Vagina (tissue), 2 donors: Measurements from ENCODE around the gene PGAM1. TPM values are rescaled to one million over a fixed set of nuclear protein-coding genes. Genes with fewer than 3 reads are reported as not detected.
A peak's percentile ranks its signal among the peaks of the same experiment; 100 is the strongest.

Experiments used
- DNase-seq, 2 donors: peaks; one replicate each; pipeline ENCODE4 v3.0.0-alpha.2; 2017; ENCODE audit errors: extremely low spot score in 2 of 2
- H3K27ac ChIP-seq: fragments of 200-600 bp; sonication (generic); one replicate; pipeline ENCODE4 v1.5.1; 2019
- H3K27me3 ChIP-seq: fragments of 200-600 bp; sonication (generic); one replicate; pipeline ENCODE4 v1.5.1; 2019
- H3K36me3 ChIP-seq, 2 donors: fragments of 200-600 bp; sonication (generic); one replicate each; pipeline ENCODE4 v1.5.1; 2017 to 2019
- H3K4me1 ChIP-seq: fragments of 200-600 bp; sonication (generic); one replicate; pipeline ENCODE4 v1.5.1; 2019
- H3K4me3 ChIP-seq, 2 donors: fragments of 200-600 bp; sonication (generic); 1 replicate in 1 of 2; 2 replicates in 1 of 2; pipeline ENCODE4 v1.5.1; 2016 to 2019
- H3K9me3 ChIP-seq: fragments of 200-600 bp; sonication (generic); one replicate; pipeline ENCODE4 v1.5.1; 2019
- POLR2A ChIP-seq, 2 donors: fragments of 450-650 bp; IDR thresholded peaks; one replicate each; pipeline ENCODE4 v1.6.1; 2017; ENCODE audit warnings: antibody characterized with exemption in 2 of 2, mild to moderate bottlenecking in 2 of 2, moderate library complexity in 2 of 2
- POLR2AphosphoS5 ChIP-seq, 2 donors: sonication (generic); formaldehyde crosslinking; IDR thresholded peaks; one replicate each; pipeline ENCODE4 v1.9.0; 2017; ENCODE audit warnings: antibody characterized with exemption in 2 of 2, mild to moderate bottlenecking in 2 of 2, low read depth in 1 of 2; ENCODE audit not compliant: insufficient read depth in 1 of 2
- intact Hi-C: fragments of 100-400 bp; cut with DNase I; formaldehyde crosslinking; loops from one replicate; pipeline ENCODE4 v1.15.1; 2023
- total RNA-seq: library from RNA; depleted of rRNA; stranded (reverse); fragments of >200 nt; gene quantifications from one replicate; pipeline ENCODE4 v1.2.3, GENCODE V29; 2016
- TF ChIP-seq, protein P1 (sequence below), 3 experiments: fragments of 450-650 bp in 2 of 3; fragments of 200-600 bp in 1 of 3; sonication (generic) in 1 of 3; IDR thresholded peaks; one replicate each; pipeline ENCODE4 v1.5.1; 2017 to 2019; ENCODE audit warnings: antibody characterized with exemption in 3 of 3, mild to moderate bottlenecking in 2 of 3, moderate library complexity in 2 of 3

PGAM1 gene
- total RNA-seq, 1 donor from 2014 or later: 224 TPM

- no peaks in the 10 kb centered on the region for H3K9me3 ChIP-seq
- peaks cover 42% of the 10 kb centered on the region for H3K4me1 ChIP-seq
- peak overlapping the region; percentile 66 for H3K27ac ChIP-seq
- no peak for TF ChIP-seq POLR2AphosphoS5 (IDR thresholded peaks at IDR 0.05; ENCODE audit: insufficient read depth in 1 of 2, low read depth in 1 of 2)
- TF ChIP-seq, protein P1, sequence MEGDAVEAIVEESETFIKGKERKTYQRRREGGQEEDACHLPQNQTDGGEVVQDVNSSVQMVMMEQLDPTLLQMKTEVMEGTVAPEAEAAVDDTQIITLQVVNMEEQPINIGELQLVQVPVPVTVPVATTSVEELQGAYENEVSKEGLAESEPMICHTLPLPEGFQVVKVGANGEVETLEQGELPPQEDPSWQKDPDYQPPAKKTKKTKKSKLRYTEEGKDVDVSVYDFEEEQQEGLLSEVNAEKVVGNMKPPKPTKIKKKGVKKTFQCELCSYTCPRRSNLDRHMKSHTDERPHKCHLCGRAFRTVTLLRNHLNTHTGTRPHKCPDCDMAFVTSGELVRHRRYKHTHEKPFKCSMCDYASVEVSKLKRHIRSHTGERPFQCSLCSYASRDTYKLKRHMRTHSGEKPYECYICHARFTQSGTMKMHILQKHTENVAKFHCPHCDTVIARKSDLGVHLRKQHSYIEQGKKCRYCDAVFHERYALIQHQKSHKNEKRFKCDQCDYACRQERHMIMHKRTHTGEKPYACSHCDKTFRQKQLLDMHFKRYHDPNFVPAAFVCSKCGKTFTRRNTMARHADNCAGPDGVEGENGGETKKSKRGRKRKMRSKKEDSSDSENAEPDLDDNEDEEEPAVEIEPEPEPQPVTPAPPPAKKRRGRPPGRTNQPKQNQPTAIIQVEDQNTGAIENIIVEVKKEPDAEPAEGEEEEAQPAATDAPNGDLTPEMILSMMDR (IDR thresholded peaks at IDR 0.05): no peak
- no peak for TF ChIP-seq POLR2A (IDR thresholded peaks at IDR 0.05)
- intact Hi-C loops: no loop called here
- no peaks in the 10 kb centered on the region for H3K27me3 ChIP-seq
- no peak for DNase-seq
- peaks cover 0 to 17% of the 10 kb centered on the region in 2 donors for H3K36me3 ChIP-seq
- H3K4me3 ChIP-seq: peak overlapping the region; percentile 64 to 82
These were observed 19.3 kb downstream of the PGAM1 start for GRCh38 chr10:97445357-97445721.

DNA sequence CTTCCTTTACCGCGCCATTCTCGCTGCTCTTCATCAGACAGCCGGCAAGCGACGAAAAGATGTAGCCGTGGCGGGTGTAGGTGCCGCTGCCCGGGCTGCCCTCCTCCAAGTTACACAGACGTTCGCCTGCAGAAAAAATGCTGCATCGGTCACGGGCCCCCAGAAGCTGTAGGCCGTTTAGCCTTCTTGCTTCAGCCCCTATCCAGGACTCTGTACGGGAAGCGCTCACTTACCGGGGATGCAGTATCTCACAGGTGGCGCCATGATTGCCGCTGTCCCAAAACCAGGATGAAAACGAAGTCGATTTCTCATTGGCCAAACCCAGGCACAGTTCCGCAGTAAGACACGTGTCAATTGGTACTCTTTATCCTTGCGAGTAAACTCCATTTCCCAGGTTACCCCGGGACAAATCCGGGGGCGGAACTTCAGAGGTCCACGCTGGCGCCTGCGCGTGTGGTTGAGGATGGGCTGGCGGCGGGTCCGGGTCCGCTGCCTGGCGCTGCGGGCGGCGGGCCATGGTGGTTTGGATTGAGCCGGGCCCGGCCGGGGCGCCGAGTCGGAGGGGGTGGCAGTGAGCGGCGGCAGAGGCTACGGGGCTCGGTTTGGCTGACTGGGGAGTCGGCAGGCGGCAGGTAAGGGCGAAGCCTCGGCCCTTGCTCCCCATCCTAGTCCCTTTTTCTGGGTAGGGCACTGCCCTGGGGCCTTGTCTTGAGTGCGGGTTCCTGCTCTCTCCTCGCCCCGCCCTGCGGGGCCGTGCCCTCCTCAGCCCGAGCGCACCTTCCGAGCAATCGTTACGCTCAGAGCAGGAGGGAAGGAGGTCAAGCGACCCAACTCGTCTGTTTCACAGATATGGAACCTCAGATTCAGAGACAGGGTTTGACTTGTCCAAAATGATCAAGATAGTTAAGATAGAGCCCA is 20.0 kb downstream of the PGAM1 start, which contains the start of the genes EXOSC1 and ZDHHC16:
TSS of gene EXOSC1 (minus strand) at position 285 of the 918 bp plus-strand sequence. CDS start at position 264, 21 bp downstream.
TSS of gene ZDHHC16 (plus strand) at position 454 of the 918 bp plus-strand sequence. CDS start 5,501 bp downstream, outside the sequence.
- peaks cover 0 to 10% of the 10 kb centered on the region in 2 donors for H3K36me3 ChIP-seq
- H3K27me3 ChIP-seq: no peaks in the 10 kb centered on the region
- intact Hi-C loops: no loop called here
- peak in 1 of 2 donors; percentile 96 for DNase-seq
- H3K27ac ChIP-seq: peak within 1 kb of the TSS; percentile 66
- peak within 1 kb of the TSS; percentile 64 to 82 for H3K4me3 ChIP-seq
- H3K9me3 ChIP-seq: no peaks in the 10 kb centered on the region
- TF ChIP-seq, protein P1 (IDR thresholded peaks at IDR 0.05): no peak
- TF ChIP-seq POLR2AphosphoS5 (IDR thresholded peaks at IDR 0.05; ENCODE audit: insufficient read depth in 1 of 2, low read depth in 1 of 2) (peak; percentile 89 to 96), POLR2A (IDR thresholded peaks at IDR 0.05) (peak in 1 of 2 donors; percentile 60)
- H3K4me1 ChIP-seq: peaks cover 49% of the 10 kb centered on the region

DNA sequence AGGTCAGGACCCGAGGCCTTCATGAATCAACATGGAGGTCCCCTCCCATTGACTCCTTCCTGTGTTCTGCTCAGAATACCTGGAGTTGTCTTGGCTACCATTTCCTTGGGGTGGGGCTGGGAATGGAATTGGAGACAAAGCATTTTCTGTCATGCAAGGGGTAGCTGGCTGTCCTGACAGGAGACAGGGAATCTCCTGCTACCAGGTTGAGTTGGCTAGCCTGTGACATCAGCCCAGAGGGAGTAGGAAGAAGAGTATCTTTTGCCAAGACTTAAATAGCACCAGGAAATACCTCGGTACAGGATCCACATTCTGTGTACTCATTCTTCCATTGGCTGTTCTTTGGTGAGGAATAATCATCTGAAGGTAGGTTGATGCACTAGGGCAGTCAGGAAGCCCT is 24.8 kb downstream of the PGAM1 start:
- DNase-seq: no peak
- intact Hi-C loops: no loop called here
- no peak overlapping the region for H3K27ac ChIP-seq
- H3K9me3 ChIP-seq: no peaks in the 10 kb centered on the region
- no peak overlapping the region for H3K4me3 ChIP-seq
- peaks cover 0 to 16% of the 10 kb centered on the region in 2 donors for H3K36me3 ChIP-seq
- no peaks in the 10 kb centered on the region for H3K27me3 ChIP-seq
- TF ChIP-seq POLR2AphosphoS5 (IDR thresholded peaks at IDR 0.05; ENCODE audit: insufficient read depth in 1 of 2, low read depth in 1 of 2): no peak
- TF ChIP-seq POLR2A (IDR thresholded peaks at IDR 0.05): no peak
- TF ChIP-seq, protein P1 (IDR thresholded peaks at IDR 0.05): no peak
- peaks cover 43% of the 10 kb centered on the region for H3K4me1 ChIP-seq

DNA sequence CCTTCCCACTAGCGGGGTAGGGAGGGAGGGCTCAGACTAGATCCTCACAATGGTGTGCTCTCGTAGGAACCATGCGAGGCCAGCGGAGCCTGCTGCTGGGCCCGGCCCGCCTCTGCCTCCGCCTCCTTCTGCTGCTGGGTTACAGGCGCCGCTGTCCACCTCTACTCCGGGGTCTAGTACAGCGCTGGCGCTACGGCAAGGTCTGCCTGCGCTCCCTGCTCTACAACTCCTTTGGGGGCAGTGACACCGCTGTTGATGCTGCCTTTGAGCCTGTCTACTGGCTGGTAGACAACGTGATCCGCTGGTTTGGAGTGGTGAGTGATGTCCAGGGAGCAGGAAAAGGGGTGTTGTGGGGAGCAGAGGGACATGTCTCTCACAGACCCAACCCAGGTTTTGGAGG is 25.6 kb downstream of the PGAM1 start:
- DNase-seq: no peak
- Histone ChIP-seq H3K9me3 (no peaks in the 10 kb centered on the region), H3K36me3 (peaks cover 0 to 24% of the 10 kb centered on the region in 2 donors), H3K27ac (no peak overlapping the region), H3K4me1 (peaks cover 42% of the 10 kb centered on the region), H3K4me3 (no peak overlapping the region), H3K27me3 (no peaks in the 10 kb centered on the region)
- no peak for TF ChIP-seq POLR2AphosphoS5 (IDR thresholded peaks at IDR 0.05; ENCODE audit: insufficient read depth in 1 of 2, low read depth in 1 of 2)
- TF ChIP-seq, protein P1 (IDR thresholded peaks at IDR 0.05): no peak
- TF ChIP-seq POLR2A (IDR thresholded peaks at IDR 0.05): no peak
- intact Hi-C loops: no loop called here
